HG02642 (cell line): Measurements from ENCODE around the gene SLC1A2.

Source experiments
- ATAC-seq: cut with Tn5 transposase; IDR thresholded peaks from one replicate; pipeline ENCODE4 v1.9.1; 2021; ENCODE audit warnings: mild to moderate bottlenecking; ENCODE audit not compliant: unreplicated experiment, poor library complexity

Gene SLC1A2

GRCh38 chr11:35255514-35255913 lies 163.8 kb downstream of the SLC1A2 start:
- ATAC-seq, result no peak

- no peak for ATAC-seq
These were observed 166.1 kb downstream of the SLC1A2 start for GRCh38 chr11:35253237-35253636.

GRCh38 chr11:35250621-35251020 lies 168.7 kb downstream of the SLC1A2 start:
- ATAC-seq, result no peak

- ATAC-seq, result no peak
These were observed 169.2 kb downstream of the SLC1A2 start for GRCh38 chr11:35250192-35250591.

DNA sequence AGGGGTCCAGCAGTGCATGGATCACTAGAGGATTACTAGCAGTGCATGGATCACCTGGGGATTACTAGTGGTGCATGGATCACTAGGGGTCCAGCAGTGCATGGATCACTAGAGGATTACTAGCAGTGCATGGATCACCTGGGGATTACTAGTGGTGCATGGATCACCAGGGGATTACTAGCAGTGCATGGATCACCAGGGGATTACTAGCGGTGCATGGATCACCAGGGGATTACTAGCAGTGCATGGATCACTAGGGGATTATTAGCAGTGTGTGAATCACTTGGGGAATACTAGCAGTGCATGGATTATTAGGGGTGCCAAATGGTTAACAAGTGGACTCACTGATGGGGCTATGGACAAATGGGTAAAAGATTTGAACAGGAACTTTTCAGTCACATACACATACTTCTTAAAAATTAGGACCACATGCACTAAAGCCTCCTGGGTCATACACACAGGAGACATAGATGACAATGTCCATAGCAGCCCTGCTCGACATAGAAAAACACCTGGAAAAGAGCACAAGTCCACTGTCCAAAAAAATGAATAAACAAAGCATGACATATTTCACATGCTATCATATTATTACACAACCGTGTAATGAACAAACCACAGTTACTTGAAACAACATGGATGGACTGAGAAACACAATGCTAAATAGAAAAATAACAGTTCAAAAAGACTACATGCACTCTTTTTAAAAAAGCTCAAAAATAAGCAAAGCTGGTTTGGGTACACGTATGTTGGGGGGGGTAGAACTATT lies 170.6 kb downstream of the SLC1A2 start:
- no peak for ATAC-seq

DNA sequence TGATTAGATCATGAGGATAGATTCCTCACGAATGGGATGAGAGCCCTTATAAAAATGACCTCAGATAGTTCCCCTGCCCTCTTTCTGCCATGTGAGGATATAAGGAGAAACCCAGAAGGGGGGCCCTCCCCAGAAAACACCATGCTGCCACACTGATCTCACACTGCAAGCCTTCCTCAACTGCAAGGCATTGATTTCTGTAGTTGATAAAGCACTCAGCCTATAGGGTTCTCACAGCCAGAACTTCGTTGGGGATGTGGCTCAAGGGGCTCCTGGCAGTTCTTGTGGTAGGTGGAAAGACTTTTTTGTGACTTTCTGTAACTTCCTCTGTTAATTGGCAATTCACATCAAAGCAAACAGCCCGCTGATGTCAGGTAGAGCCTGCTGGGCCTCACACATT lies 171.5 kb downstream of the SLC1A2 start:
- no peak for ATAC-seq

DNA sequence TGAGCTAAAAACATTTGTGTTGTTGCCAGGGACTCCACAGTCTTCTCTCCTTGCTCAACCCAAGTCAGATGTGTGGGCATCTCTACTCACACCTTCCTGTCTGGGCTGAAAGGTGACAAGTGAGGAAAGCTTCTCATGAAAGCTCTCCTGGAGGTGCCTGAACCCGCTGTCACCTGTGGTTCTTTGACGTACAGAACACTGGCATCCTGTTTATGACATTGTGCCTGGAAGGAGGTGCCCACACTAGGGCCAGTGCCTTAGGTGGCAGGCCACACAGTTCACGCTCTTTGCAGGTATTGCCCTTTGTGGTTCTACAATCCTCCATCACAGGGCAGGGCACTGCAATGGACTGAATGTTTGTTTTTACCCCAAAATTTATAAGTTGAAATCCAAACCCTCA lies 171.9 kb downstream of the SLC1A2 start:
- no peak for ATAC-seq

DNA sequence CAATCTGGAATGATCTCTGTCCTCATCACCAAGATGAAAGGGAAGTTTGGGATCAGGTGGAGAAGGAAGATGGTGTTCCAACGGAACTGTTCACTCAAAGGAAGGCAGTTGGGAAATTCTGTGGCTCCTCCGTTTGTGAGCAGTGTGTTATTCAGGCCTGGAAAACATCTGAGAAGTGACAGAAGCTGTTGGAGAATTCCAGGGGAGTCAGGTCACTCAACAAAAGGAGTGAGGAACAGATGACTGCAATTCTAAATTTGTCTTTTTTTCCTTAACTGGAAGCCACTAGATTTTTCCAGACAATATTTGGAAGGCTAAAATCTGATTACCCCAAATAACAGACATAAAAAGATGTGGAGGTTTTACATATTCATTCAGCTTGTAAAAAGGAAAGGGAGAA lies 172.6 kb downstream of the SLC1A2 start:
- ATAC-seq, result no peak

DNA sequence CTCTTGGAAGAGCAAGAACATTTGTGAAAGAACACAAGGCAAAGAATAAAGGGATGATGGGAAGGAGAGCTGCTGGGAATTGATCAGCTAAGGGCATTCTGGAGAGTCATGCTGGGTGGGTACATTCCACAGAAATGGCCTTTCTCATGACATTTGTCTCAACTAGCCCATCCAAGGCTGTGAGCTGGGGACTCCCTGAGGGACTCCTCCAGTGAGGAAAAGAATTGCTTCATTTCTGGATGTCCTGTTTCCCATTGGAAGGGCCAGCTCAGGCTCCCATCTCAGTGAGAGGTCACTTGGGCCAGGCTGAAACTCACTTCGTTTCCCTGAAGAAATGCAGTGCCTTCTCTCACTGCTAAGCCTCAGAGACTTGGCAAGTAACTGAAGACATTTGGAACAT lies 173.6 kb downstream of the SLC1A2 start:
- no peak for ATAC-seq

- ATAC-seq, result no peak
These were observed 174.3 kb downstream of the SLC1A2 start for GRCh38 chr11:35245056-35245455.

- ATAC-seq, result no peak
These were observed 175.6 kb downstream of the SLC1A2 start for GRCh38 chr11:35243774-35244173.

DNA sequence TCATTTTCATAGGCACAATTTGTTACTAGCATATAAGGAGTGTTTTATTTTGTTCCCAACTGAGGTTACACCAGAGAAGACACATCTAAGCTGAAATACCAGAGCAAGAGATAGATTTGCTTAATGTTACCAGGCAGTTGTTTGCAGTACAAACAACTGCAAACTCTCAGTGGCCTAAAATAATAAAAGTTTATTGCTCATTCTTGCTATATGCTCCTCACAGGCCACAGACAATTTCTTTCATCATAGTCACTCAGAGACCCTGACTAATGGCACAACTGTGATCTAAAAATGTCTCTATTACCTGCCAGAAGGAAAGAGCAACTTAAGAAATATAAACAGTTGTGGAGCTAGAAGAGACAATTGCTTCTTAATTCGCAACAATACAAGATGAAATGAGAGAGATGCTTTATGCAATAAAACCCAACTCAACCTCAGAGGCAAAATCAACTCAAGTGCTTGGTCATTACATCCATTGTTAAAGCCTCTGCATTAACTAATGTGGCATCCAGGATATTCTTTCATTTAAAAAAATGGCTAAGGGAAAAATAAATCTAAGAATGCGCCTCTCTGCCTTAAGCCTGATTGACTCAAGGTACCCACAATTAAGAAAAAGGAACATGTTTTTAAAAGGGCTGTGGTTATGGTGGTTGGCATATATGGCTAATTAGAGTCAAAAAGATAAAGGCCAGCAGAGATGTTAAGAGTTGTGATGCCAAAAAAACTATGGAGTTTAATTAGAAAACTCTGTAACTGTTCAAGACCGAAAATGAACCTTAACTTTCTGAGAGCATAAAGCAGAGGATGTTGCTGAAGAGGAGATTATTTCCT lies 176.7 kb downstream of the SLC1A2 start:
- no peak for ATAC-seq

- no peak for ATAC-seq
These were observed 177.8 kb downstream of the SLC1A2 start for GRCh38 chr11:35241531-35241930.

GRCh38 chr11:35241083-35241482 lies 178.3 kb downstream of the SLC1A2 start:
- ATAC-seq, result no peak

- ATAC-seq, result no peak
These were observed 179.8 kb downstream of the SLC1A2 start for GRCh38 chr11:35239471-35240075.

DNA sequence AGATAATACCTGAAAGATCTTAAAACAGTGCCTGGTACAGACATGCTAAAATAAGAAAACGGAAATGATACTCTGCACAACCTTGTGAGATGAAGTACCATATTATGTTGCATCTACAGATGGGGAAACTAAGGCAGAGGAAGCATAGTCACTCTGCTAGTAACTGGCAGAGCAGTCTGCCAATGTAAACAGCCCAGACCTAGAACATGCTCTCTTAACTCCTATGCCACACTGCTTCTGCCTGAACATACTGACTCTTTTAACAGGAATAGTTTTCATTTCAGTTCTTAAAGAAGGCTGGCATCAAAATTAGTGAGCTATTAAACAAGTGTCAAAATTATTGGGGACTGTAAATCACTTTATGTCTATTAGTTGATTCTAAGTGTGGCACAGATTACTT lies 180.5 kb downstream of the SLC1A2 start:
- ATAC-seq, result no peak

- no peak for ATAC-seq
These were observed 181.3 kb downstream of the SLC1A2 start for GRCh38 chr11:35237860-35238715.

DNA sequence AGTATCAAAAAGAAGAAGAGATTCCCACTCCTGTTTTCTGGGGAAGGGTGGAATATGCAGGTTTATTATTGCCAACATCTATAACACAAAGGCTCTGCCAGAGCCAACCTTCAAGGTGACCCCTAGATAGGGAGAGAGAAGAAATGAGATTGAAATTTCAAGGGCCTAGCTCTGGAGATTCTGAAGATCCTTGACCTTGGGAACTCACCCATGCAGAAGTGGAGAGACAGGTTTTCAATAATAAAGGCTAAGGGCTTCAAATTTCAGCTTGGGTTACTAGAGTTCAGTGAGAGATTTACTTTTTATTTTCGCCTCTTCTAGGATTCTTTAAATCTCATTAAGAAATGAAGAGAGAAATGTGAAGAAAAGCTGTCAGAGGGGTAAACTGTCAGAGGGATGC lies 182.0 kb downstream of the SLC1A2 start:
- no peak for ATAC-seq

GRCh38 chr11:35236667-35237003 lies 182.7 kb downstream of the SLC1A2 start:
- ATAC-seq, result no peak

DNA sequence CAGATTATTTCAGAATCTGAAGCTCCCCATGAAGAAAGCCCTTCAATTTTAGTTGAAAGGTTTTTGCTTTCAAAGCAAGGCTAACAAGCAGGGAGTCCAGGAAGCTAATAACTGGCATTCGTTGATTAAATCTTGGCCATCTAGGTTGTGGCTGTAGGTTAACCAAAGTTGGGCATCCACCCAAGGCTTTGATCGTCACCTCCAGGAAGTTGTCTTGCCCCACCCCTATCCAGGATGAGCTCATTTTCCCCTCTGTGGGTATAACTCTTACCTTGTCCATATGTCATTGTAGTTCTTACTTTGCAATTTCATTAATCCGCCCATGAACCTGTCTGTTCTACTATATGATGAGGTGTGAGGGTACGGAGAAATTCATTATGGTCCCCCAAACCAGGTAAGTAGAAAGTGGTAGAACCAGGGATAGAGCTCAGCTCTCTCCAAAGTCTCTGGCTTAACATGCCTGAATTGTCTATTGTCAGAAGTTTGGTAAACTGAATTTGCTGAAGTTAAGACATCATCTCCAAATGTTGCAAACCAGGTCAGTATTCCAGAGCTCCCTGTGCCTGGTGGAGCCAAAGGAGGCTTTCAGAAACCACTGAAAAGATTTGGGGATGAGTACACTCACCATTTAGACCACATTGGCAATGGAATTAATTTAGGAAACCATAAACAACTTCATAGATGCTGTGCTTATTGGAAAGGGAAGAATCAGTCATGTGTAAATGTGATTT lies 183.3 kb downstream of the SLC1A2 start:
- no peak for ATAC-seq
